AG20443 (cell line): Measurements from ENCODE around the gene SYNE2.
"Not testable (repeated sequence)": the region's sequence is repeated elsewhere in the genome, so short reads cannot be mapped to it uniquely, and the experiment has no call there.

Source experiments
- DNase-seq: peaks from one replicate; pipeline ENCODE4 v3.0.0; 2012; ENCODE audit warnings: low spot score, mixed read lengths

SYNE2 gene

GRCh38 chr14:64119500-64119899 lies 266.7 kb downstream of the SYNE2 start:
- DNase-seq, result no peak

GRCh38 chr14:64119980-64120379 lies 267.2 kb downstream of the SYNE2 start:
- no peak for DNase-seq

GRCh38 chr14:64123241-64123822 lies 270.5 kb downstream of the SYNE2 start:
- no peak for DNase-seq

GRCh38 chr14:64125270-64125669 lies 272.5 kb downstream of the SYNE2 start:
- no peak for DNase-seq

GRCh38 chr14:64126548-64126947 lies 273.7 kb downstream of the SYNE2 start:
- no peak for DNase-seq

- peak; percentile 38 for DNase-seq
These were observed 285.0 kb downstream of the SYNE2 start for GRCh38 chr14:64137657-64138290.

- no peak for DNase-seq
These were observed 294.5 kb downstream of the SYNE2 start for GRCh38 chr14:64147126-64147790.

- no peak for DNase-seq
These were observed 297.1 kb downstream of the SYNE2 start for GRCh38 chr14:64149921-64150320.

- no peak for DNase-seq
These were observed 305.8 kb downstream of the SYNE2 start for GRCh38 chr14:64158608-64159007.

GRCh38 chr14:64159588-64159987 lies 306.8 kb downstream of the SYNE2 start:
- DNase-seq, result no peak

- DNase-seq, result no peak
These were observed 317.4 kb downstream of the SYNE2 start for GRCh38 chr14:64170181-64170580.

GRCh38 chr14:64174922-64175782 lies 322.3 kb downstream of the SYNE2 start:
- DNase-seq, result no peak

- no peak for DNase-seq
These were observed 323.5 kb downstream of the SYNE2 start for GRCh38 chr14:64176330-64176729.

GRCh38 chr14:64178814-64179213 lies 326.0 kb downstream of the SYNE2 start:
- no peak for DNase-seq

GRCh38 chr14:64182908-64183307 lies 330.1 kb downstream of the SYNE2 start:
- DNase-seq, result not testable (repeated sequence)

GRCh38 chr14:64184103-64184729 lies 331.4 kb downstream of the SYNE2 start:
- DNase-seq, result no peak

- no peak for DNase-seq
These were observed 332.4 kb downstream of the SYNE2 start for GRCh38 chr14:64185184-64185583.

- DNase-seq, result no peak
These were observed 333.7 kb downstream of the SYNE2 start for GRCh38 chr14:64186231-64187129.

- no peak for DNase-seq
These were observed 334.5 kb downstream of the SYNE2 start for GRCh38 chr14:64187331-64187730.

- no peak for DNase-seq
These were observed 338.2 kb downstream of the SYNE2 start for GRCh38 chr14:64190974-64191502.

GRCh38 chr14:64191756-64192155 lies 339.0 kb downstream of the SYNE2 start:
- peak; percentile 47 for DNase-seq
